ENCODE measurements around the gene CCR2. TPM values are rescaled to one million over a fixed set of nuclear protein-coding genes. Genes with fewer than 3 reads are reported as not detected.
"Not testable (repeated sequence)": the region's sequence is repeated elsewhere in the genome, so short reads cannot be mapped to it uniquely, and the experiment has no call there.

CCR2 gene
- not detected in 2 replicates for total RNA-seq

GRCh38 chr3:46353647-46354410 lies at the start of gene CCR2:
CCR2 (plus strand) TSS chr3:46354111; CDS start chr3:46357528, 3,417 bp downstream.
- no peak for DNase-seq (ENCODE audit: extremely low read depth, low read depth, low spot score)

GRCh38 chr3:46304739-46305138 lies 49.2 kb upstream of the CCR2 start:
- DNase-seq (ENCODE audit: extremely low read depth, low read depth, low spot score): no peak

GRCh38 chr3:46312991-46313390 lies 40.9 kb upstream of the CCR2 start:
- DNase-seq (ENCODE audit: extremely low read depth, low read depth, low spot score): no peak

GRCh38 chr3:46314517-46314916 lies 39.4 kb upstream of the CCR2 start:
- DNase-seq (ENCODE audit: extremely low read depth, low read depth, low spot score): no peak

- no peak for DNase-seq (ENCODE audit: extremely low read depth, low read depth, low spot score)
Observed at GRCh38 chr3:46316206-46316605, 37.7 kb upstream of the CCR2 start.

GRCh38 chr3:46318207-46318927 lies 35.5 kb upstream of the CCR2 start:
- DNase-seq (ENCODE audit: extremely low read depth, low read depth, low spot score): no peak

GRCh38 chr3:46321461-46322104 lies 32.3 kb upstream of the CCR2 start:
- DNase-seq (ENCODE audit: extremely low read depth, low read depth, low spot score): no peak

GRCh38 chr3:46324036-46324435 lies 29.9 kb upstream of the CCR2 start:
- DNase-seq (ENCODE audit: extremely low read depth, low read depth, low spot score): no peak

- no peak for DNase-seq (ENCODE audit: extremely low read depth, low read depth, low spot score)
Observed at GRCh38 chr3:46325645-46326300, 28.1 kb upstream of the CCR2 start.

GRCh38 chr3:46330676-46331075 lies 23.2 kb upstream of the CCR2 start:
- DNase-seq (ENCODE audit: extremely low read depth, low read depth, low spot score): not testable (repeated sequence)

GRCh38 chr3:46334741-46335478 lies 19.0 kb upstream of the CCR2 start:
- no peak for DNase-seq (ENCODE audit: extremely low read depth, low read depth, low spot score)

GRCh38 chr3:46335541-46335940 lies 18.4 kb upstream of the CCR2 start:
- no peak for DNase-seq (ENCODE audit: extremely low read depth, low read depth, low spot score)

GRCh38 chr3:46337911-46338310 lies 16.0 kb upstream of the CCR2 start:
- no peak for DNase-seq (ENCODE audit: extremely low read depth, low read depth, low spot score)

GRCh38 chr3:46338840-46339239 lies 15.1 kb upstream of the CCR2 start:
- no peak for DNase-seq (ENCODE audit: extremely low read depth, low read depth, low spot score)

GRCh38 chr3:46344476-46344875 lies 9.4 kb upstream of the CCR2 start:
- DNase-seq (ENCODE audit: extremely low read depth, low read depth, low spot score): no peak

GRCh38 chr3:46348823-46349482 lies 5.0 kb upstream of the CCR2 start:
- no peak for DNase-seq (ENCODE audit: extremely low read depth, low read depth, low spot score)

- DNase-seq (ENCODE audit: extremely low read depth, low read depth, low spot score): no peak
Observed at GRCh38 chr3:46349484-46350261, 4.2 kb upstream of the CCR2 start.

- no peak for DNase-seq (ENCODE audit: extremely low read depth, low read depth, low spot score)
Observed at GRCh38 chr3:46350262-46350565, 3.7 kb upstream of the CCR2 start.

GRCh38 chr3:46351646-46352045 lies 2.3 kb upstream of the CCR2 start:
- no peak for DNase-seq (ENCODE audit: extremely low read depth, low read depth, low spot score)
